Common myeloid progenitor, CD34-positive (primary cell): ENCODE data around the gene JPH3.

Experiments
- CTCF ChIA-PET: fragments of 350-600 bp; sonication (Branson Sonifier 250); formaldehyde crosslinking; loops from one replicate; lab custom pipeline; 2021; ENCODE audit warnings: antibody characterized with exemption; lab: Charles Lee
- POLR2A ChIA-PET: fragments of 350-600 bp; sonication (Branson Sonifier 250); formaldehyde crosslinking; loops from one replicate; lab custom pipeline; 2021; ENCODE audit warnings: antibody characterized with exemption; lab: Charles Lee
- DNase-seq, 3 donors: peaks; one replicate each; pipeline versions ENCODE4 v3.0.0 to v3.0.0-alpha.2; 2013
- H3K27ac ChIP-seq, 2 experiments: 1 replicate in 1 of 2; 2 replicates in 1 of 2; pipeline ENCODE4 v1.7.0; 2013; ENCODE audit warnings: inconsistent platforms in 2 of 2, low read length in 2 of 2, mild to moderate bottlenecking in 2 of 2, low read depth in 1 of 2, moderate library complexity in 1 of 2; ENCODE audit not compliant: severe bottlenecking in 2 of 2, insufficient read depth in 1 of 2, poor library complexity in 1 of 2
- H3K27me3 ChIP-seq, 5 experiments: replicated peaks in 2 of 5; 1 replicate in 3 of 5; 2 replicates in 2 of 5; pipeline versions ENCODE4 v1.6.1 to v1.7.0; 2013; ENCODE audit warnings: low read length in 4 of 5, mild to moderate bottlenecking in 2 of 5, moderate library complexity in 2 of 5, inconsistent platforms in 1 of 5; ENCODE audit not compliant: insufficient read depth in 5 of 5, control insufficient read depth in 4 of 5
- H3K36me3 ChIP-seq, 4 experiments: 1 replicate in 2 of 4; 2 replicates in 2 of 4; pipeline versions ENCODE4 v1.6.1 to v1.7.0; 2013; ENCODE audit warnings: low read length in 3 of 4, control low read depth in 1 of 4, mild to moderate bottlenecking in 1 of 4; ENCODE audit not compliant: control insufficient read depth in 4 of 4, insufficient read depth in 4 of 4
- H3K4me1 ChIP-seq, 4 experiments: 1 replicate in 3 of 4; 2 replicates in 1 of 4; pipeline versions ENCODE4 v1.6.1 to v1.7.1; 2013; ENCODE audit warnings: low read length in 3 of 4, mild to moderate bottlenecking in 3 of 4, control low read depth in 1 of 4, inconsistent platforms in 1 of 4, moderate library complexity in 1 of 4; ENCODE audit not compliant: control insufficient read depth in 4 of 4, insufficient read depth in 4 of 4; ENCODE audit errors: control extremely low read depth in 1 of 4
- H3K4me3 ChIP-seq, 7 experiments: 1 replicate in 4 of 7; 2 replicates in 3 of 7; pipeline versions ENCODE4 v1.5.1 to v1.7.0; 2013; ENCODE audit warnings: mild to moderate bottlenecking in 7 of 7, low read length in 6 of 7, moderate library complexity in 6 of 7, inconsistent platforms in 2 of 7, low read depth in 2 of 7, control low read depth in 1 of 7; ENCODE audit not compliant: insufficient read depth in 4 of 7, control insufficient read depth in 1 of 7; ENCODE audit errors: extremely low read depth in 1 of 7
- H3K9me3 ChIP-seq, 5 experiments: 1 replicate in 4 of 5; 2 replicates in 1 of 5; pipeline versions ENCODE4 v1.6.1 to v1.7.1; 2013; ENCODE audit warnings: low read length in 4 of 5, mild to moderate bottlenecking in 2 of 5, inconsistent platforms in 1 of 5, low read depth in 1 of 5, moderate library complexity in 1 of 5; ENCODE audit not compliant: control insufficient read depth in 4 of 5, insufficient read depth in 2 of 5; ENCODE audit errors: control extremely low read depth in 1 of 5
- WGBS: methylation state at CpG from one replicate; pipeline ENCODE4 v1.1.5; 2013; ENCODE audit not compliant: insufficient coverage; 5-methylcytosine and 5-hydroxymethylcytosine counted together

JPH3 gene

GRCh38 chr16:87616556-87616955, 14.2 kb downstream of the JPH3 start:
- CTCF ChIA-PET: interaction anchor here (1.6 kb wide), 1 partner anchor 20 kb away, joined by 3 read pairs; no protein-coding TSS in a partner anchor
- Histone ChIP-seq H3K4me1 (no peaks in the 10 kb centered on the region), H3K9me3 (no peaks in the 10 kb centered on the region), H3K27me3 (peaks cover 0 to 41% (median 3%) of the 10 kb centered on the region in 5 experiments), H3K4me3 (no peak overlapping the region), H3K27ac (no peak overlapping the region), H3K36me3 (no peaks in the 10 kb centered on the region)
- 84% methylated on average over 17 of the region's 17 CpGs for WGBS
- POLR2A ChIA-PET: no interaction called here
- DNase-seq: no peak

- H3K27ac ChIP-seq: no peak overlapping the region
- no peak overlapping the region for H3K4me3 ChIP-seq
- 81% methylated on average over 11 of the region's 12 CpGs for WGBS
- no peak for DNase-seq
- peaks cover 0 to 3% (median 0%) of the 10 kb centered on the region in 4 experiments for H3K4me1 ChIP-seq
- POLR2A ChIA-PET: no interaction called here
- peaks cover 0 to 39% (median 3%) of the 10 kb centered on the region in 5 experiments for H3K27me3 ChIP-seq
- CTCF ChIA-PET: interaction anchor here (1.4 kb wide), 1 partner anchor 32 kb away, joined by 4 read pairs; no protein-coding TSS in a partner anchor
- H3K9me3 ChIP-seq: no peaks in the 10 kb centered on the region
- no peaks in the 10 kb centered on the region for H3K36me3 ChIP-seq
These were observed 15.9 kb downstream of the JPH3 start for GRCh38 chr16:87618216-87618615.

DNA sequence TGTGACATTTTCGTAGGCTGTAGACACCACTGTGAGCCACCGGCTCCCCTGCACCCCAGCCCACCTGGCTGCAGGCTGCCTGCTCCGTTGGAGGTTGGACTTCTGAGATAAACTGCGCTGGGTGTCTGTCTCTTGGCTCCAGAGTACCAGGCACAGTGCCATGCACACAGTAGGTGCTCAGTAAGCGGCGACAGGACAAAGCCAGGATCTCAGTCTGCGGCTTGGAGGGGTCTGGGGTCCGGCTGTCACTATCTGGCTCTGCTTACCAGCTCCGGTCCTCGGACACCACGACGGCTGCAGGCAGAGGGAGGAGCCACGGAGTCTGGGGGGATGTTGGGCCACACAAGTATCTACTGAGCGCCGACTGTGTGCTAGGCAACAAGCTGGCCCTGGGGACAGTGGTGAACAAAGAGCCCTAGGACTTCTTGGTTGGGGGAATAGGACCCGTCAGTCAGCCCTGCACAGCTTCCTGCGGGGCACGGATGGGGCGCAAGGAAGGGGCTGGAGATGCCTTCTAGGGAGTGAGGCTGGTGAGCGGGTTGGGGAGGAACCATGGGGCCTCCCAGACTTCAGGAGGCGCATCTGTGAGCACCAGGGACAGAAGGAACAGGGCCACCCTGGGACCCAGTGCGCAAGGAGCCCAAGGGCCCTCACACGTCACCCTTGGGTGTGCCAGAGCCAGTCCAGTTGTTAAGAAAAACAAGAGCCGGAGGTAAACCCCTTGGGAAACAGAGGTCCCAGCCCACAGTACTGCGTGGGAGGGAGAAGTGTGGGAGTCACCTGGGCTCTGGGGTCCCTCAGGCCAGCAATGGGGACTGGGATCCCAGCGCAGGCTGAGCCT, 17.3 kb downstream of the JPH3 start:
- Histone ChIP-seq H3K9me3 (no peaks in the 10 kb centered on the region), H3K27me3 (peaks cover 0 to 39% (median 3%) of the 10 kb centered on the region in 5 experiments), H3K27ac (no peak overlapping the region), H3K4me3 (no peak overlapping the region), H3K4me1 (peaks cover 0 to 3% (median 0%) of the 10 kb centered on the region in 4 experiments), H3K36me3 (no peaks in the 10 kb centered on the region)
- no peak for DNase-seq
- ChIA-PET CTCF (interaction anchor here (1.4 kb wide), 1 partner anchor 33 kb away, joined by 4 read pairs; no protein-coding TSS in a partner anchor), POLR2A (no interaction called here)
- 70% methylated on average over 20 of the region's 26 CpGs for WGBS

DNA sequence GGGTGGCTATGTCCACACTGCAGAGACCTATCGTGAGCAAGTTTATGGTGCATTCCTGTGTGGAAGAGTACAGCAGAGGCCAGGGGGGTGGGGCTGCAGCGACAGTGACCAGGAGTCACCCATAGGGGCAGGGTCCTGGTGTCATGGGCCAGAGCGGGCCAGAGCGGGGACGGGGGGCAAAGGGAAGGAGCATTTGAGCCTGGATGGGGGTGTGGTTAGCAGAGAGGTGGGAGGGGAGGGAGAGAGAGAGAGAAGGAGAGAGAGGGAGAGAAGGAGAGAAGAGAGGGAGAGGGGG, 17.8 kb downstream of the JPH3 start:
- 32% methylated on average over 5 of the region's 5 CpGs for WGBS
- Histone ChIP-seq H3K4me1 (peaks cover 0 to 3% (median 0%) of the 10 kb centered on the region in 4 experiments), H3K27ac (no peak overlapping the region), H3K9me3 (no peaks in the 10 kb centered on the region), H3K27me3 (peaks cover 0 to 39% (median 3%) of the 10 kb centered on the region in 5 experiments), H3K36me3 (no peaks in the 10 kb centered on the region), H3K4me3 (no peak overlapping the region)
- ChIA-PET CTCF (no interaction called here), POLR2A (no interaction called here)
- no peak for DNase-seq

GRCh38 chr16:87621550-87621829, 19.2 kb downstream of the JPH3 start:
- POLR2A ChIA-PET: no interaction called here
- DNase-seq: no peak
- Histone ChIP-seq H3K27me3 (peaks cover 0 to 31% (median 3%) of the 10 kb centered on the region in 5 experiments), H3K36me3 (no peaks in the 10 kb centered on the region), H3K9me3 (no peaks in the 10 kb centered on the region), H3K4me1 (peaks cover 0 to 3% (median 0%) of the 10 kb centered on the region in 4 experiments), H3K27ac (no peak overlapping the region), H3K4me3 (no peak overlapping the region)
- CTCF ChIA-PET: interaction anchor here (1.3 kb wide), 1 partner anchor 9 kb away, joined by 3 read pairs; no protein-coding TSS in a partner anchor
- WGBS: 86% methylated on average over 7 of the region's 8 CpGs

GRCh38 chr16:87621976-87622713, 19.8 kb downstream of the JPH3 start:
- ChIA-PET CTCF (interaction anchor here (1.2 to 1.3 kb wide), 2 partner anchors 8 to 12 kb away, joined by 3 read pairs; no protein-coding TSS in a partner anchor), POLR2A (no interaction called here)
- H3K9me3 ChIP-seq: no peaks in the 10 kb centered on the region
- peaks cover 0 to 28% (median 3%) of the 10 kb centered on the region in 5 experiments for H3K27me3 ChIP-seq
- DNase-seq: peak in 2 of 3 donors; percentile 14 to 25
- no peak overlapping the region for H3K27ac ChIP-seq
- H3K4me1 ChIP-seq: peaks cover 0 to 3% (median 0%) of the 10 kb centered on the region in 4 experiments
- H3K4me3 ChIP-seq: no peak overlapping the region
- H3K36me3 ChIP-seq: no peaks in the 10 kb centered on the region
- 63% methylated on average over 9 of the region's 15 CpGs for WGBS
